ENCODE results near the gene SLC28A3.

Gene SLC28A3

GRCh38 chr9:84238652-84239051 is 101.9 kb downstream of the SLC28A3 start:
- no peak for DNase-seq (ENCODE audit: low spot score)

GRCh38 chr9:84235511-84235910 is 105.0 kb downstream of the SLC28A3 start:
- DNase-seq (ENCODE audit: low spot score) = no peak

- peak; percentile 12 for DNase-seq (ENCODE audit: low spot score)
Observed at GRCh38 chr9:84230355-84231145, 110.0 kb downstream of the SLC28A3 start.

GRCh38 chr9:84229191-84229590 is 111.4 kb downstream of the SLC28A3 start:
- DNase-seq (ENCODE audit: low spot score) = no peak

- no peak for DNase-seq (ENCODE audit: low spot score)
Observed at GRCh38 chr9:84228130-84228720, 112.3 kb downstream of the SLC28A3 start.

GRCh38 chr9:84226126-84226525 is 114.4 kb downstream of the SLC28A3 start:
- DNase-seq (ENCODE audit: low spot score) = no peak
